HFFc6 (cell line): ENCODE measurements around the gene RNF146. TPM values are rescaled to one million over a fixed set of nuclear protein-coding genes. Genes with fewer than 3 reads are reported as not detected.
"Not testable (repeated sequence)": the region's sequence is repeated elsewhere in the genome, so short reads cannot be mapped to it uniquely, and the experiment has no call there.

Experiments
- DNase-seq: peaks from one replicate; pipeline ENCODE4 v3.0.0-alpha.2; 2018
- H3K27ac Mint-ChIP-seq: 2 replicates; pipeline ENCODE4 v1.8.0; 2020; ENCODE audit warnings: mild to moderate bottlenecking, mixed read lengths
- H3K27me3 Mint-ChIP-seq: 2 replicates; pipeline ENCODE4 v1.8.0; 2021; ENCODE audit warnings: mild to moderate bottlenecking, moderate library complexity, mixed read lengths; ENCODE audit not compliant: insufficient read depth
- H3K36me3 Mint-ChIP-seq: 2 replicates; pipeline ENCODE4 v1.8.0; 2021; ENCODE audit warnings: low read depth, mixed read lengths
- H3K4me1 Mint-ChIP-seq: 2 replicates; pipeline ENCODE4 v1.8.0; 2020; ENCODE audit warnings: low read depth, mixed read lengths
- H3K4me3 Mint-ChIP-seq: 2 replicates; pipeline ENCODE4 v1.8.0; 2020; ENCODE audit warnings: mild to moderate bottlenecking, moderate library complexity, mixed read lengths
- H3K9me3 Mint-ChIP-seq: 2 replicates; pipeline ENCODE4 v1.8.0; 2020; ENCODE audit warnings: mild to moderate bottlenecking, mixed read lengths
- CTCF ChIP-seq: fragments of 200-600 bp; sonication (generic); IDR thresholded peaks from 2 replicates; pipeline ENCODE4 v1.5.0; 2021; ENCODE audit warnings: antibody characterized with exemption, mild to moderate bottlenecking
- long read RNA-seq: library from polyadenylated mRNA; unstranded; transcript quantifications from one replicate; pipeline ENCODE4 v2.0.0, GENCODE V29; 2019
- total RNA-seq, 6 experiments: library from RNA; stranded (reverse); fragmentation: NEBNext Ultra II Directional; extraction: Animal tissue kit (Norgen Biotek cat#: 25700); gene quantifications; 2 replicates in 1 of 6; 3 replicates in 5 of 6; pipeline ENCODE4 v1.2.3, GENCODE V29; 2021

The RNF146 gene
- 10 to 100 TPM; 22.6 to 26.4 (median 24.4) TPM for total RNA-seq
- long read RNA-seq, partial matches to known transcripts = 3 of 23 reads
- long read RNA-seq, other reads (novel, unspliced or antisense) = 5 of 23 reads

- H3K9me3 Mint-ChIP-seq = no peaks in the 10 kb centered on the region
- peak within 1 kb of the TSS; percentile 99 for H3K4me3 Mint-ChIP-seq
- H3K27me3 Mint-ChIP-seq = peaks cover 3% of the 10 kb centered on the region; the same call in 1 of the 2 replicates
- peak within 1 kb of the TSS; percentile 97 for H3K27ac Mint-ChIP-seq
- DNase-seq = peak; percentile 69
- TF ChIP-seq CTCF = peak; percentile 81
- peaks cover 32% of the 10 kb centered on the region for H3K4me1 Mint-ChIP-seq
- peaks cover 16% of the 10 kb centered on the region for H3K36me3 Mint-ChIP-seq
Measured at GRCh38 chr6:127266178-127266891, at the start of gene RNF146. Gene RNF146 (plus strand): TSS chr6:127266864. CDS start chr6:127280339, 13,475 bp downstream.

DNA sequence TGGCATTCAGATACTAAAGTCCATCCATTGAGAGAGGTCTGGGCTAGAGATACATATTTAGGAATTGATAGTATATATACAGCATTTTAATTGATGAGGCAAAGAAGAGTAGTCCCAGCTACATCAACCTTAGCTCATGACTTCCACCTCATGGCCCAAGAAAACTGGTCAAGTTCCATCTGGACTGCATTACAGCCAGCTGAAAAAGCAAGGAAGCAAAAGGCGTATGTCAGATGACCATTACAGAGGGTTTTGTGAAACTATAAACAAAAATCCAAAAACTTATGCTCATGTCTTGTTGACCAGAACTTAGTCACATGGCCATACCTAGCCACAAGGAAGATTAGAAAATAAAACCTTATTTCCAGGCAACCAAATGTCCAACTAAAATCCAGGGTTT is 46.8 kb upstream of the RNF146 start:
- 0 out of 2 replicates have a peak, but pooled peaks cover 4% of the 10 kb centered on the region for H3K9me3 Mint-ChIP-seq
- TF ChIP-seq CTCF = no peak
- no peak for DNase-seq
- H3K4me3 Mint-ChIP-seq = no peak overlapping the region
- H3K27me3 Mint-ChIP-seq = peaks cover 10% of the 10 kb centered on the region
- no peaks in the 10 kb centered on the region for H3K36me3 Mint-ChIP-seq
- H3K27ac Mint-ChIP-seq = no peak overlapping the region
- H3K4me1 Mint-ChIP-seq = no peaks in the 10 kb centered on the region

GRCh38 chr6:127221201-127221600 is 45.5 kb upstream of the RNF146 start:
- no peaks in the 10 kb centered on the region for H3K36me3 Mint-ChIP-seq
- H3K4me1 Mint-ChIP-seq = no peaks in the 10 kb centered on the region
- H3K27ac Mint-ChIP-seq = no peak overlapping the region
- peaks cover 10% of the 10 kb centered on the region for H3K27me3 Mint-ChIP-seq
- no peak overlapping the region for H3K4me3 Mint-ChIP-seq
- no peak for DNase-seq
- no peak for TF ChIP-seq CTCF
- H3K9me3 Mint-ChIP-seq = no peaks in the 10 kb centered on the region

- DNase-seq = no peak
- Mint-ChIP-seq H3K4me1 (no peaks in the 10 kb centered on the region), H3K36me3 (no peaks in the 10 kb centered on the region), H3K27ac (no peak overlapping the region), H3K4me3 (no peak overlapping the region), H3K27me3 (peaks cover 8% of the 10 kb centered on the region), H3K9me3 (no peaks in the 10 kb centered on the region)
- no peak for TF ChIP-seq CTCF
Measured at GRCh38 chr6:127222418-127222817, 44.2 kb upstream of the RNF146 start.

DNA sequence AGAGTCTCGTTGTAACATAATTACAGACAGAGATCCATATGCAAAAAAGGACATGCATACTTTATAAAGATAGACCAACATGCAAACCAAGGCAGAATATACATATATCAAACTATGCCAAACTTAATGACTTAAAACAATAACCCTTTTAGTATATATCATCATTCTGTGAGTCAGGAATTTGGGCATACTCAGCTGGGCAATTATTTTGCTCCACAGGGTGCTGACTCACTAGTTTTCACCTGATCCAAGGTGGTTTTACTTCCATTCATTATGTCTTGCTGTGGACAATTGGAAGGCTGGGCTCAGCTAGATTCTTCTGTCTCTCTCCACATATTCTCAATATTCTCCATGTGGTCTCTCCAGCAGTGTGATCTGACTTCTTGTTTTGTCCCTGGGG is 41.2 kb upstream of the RNF146 start:
- no peak overlapping the region for H3K4me3 Mint-ChIP-seq
- no peaks in the 10 kb centered on the region for H3K4me1 Mint-ChIP-seq
- H3K9me3 Mint-ChIP-seq = no peaks in the 10 kb centered on the region; the same call in 1 of the 2 replicates
- TF ChIP-seq CTCF = no peak
- DNase-seq = no peak
- no peak overlapping the region for H3K27ac Mint-ChIP-seq
- H3K27me3 Mint-ChIP-seq = peaks cover 4% of the 10 kb centered on the region
- no peaks in the 10 kb centered on the region for H3K36me3 Mint-ChIP-seq

DNA sequence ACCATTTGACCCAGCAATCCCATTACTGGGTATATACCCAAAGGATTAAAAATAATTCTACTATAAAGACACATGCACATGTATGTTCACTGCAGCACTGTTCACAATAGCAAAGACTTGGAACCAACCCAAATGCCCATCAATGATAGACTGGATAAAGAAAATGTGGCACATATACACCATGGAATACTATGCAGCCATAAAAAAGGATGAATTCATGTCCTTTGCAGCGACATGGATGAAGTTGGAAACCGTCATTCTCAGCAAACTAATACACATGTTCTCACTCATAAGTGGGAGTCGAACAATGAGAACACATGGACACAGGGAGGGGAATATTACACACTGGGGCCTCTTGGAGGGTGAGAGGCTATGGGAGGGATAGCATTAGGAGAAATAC is 32.8 kb upstream of the RNF146 start:
- not testable (repeated sequence) for H3K9me3 Mint-ChIP-seq, H3K36me3 Mint-ChIP-seq, DNase-seq, H3K4me1 Mint-ChIP-seq, H3K27me3 Mint-ChIP-seq, H3K4me3 Mint-ChIP-seq, H3K27ac Mint-ChIP-seq
